PFSK-1 (cell line): Measurements from ENCODE around the gene NTMT1.

Source experiments
- POLR2AphosphoS5 ChIP-seq: IDR thresholded peaks from 2 replicates; pipeline ENCODE4 v1.6.1; 2012; ENCODE audit warnings: low read depth, mild to moderate bottlenecking, control low read depth, low read length, moderate library complexity
- SIN3A ChIP-seq: IDR thresholded peaks from 2 replicates; pipeline ENCODE4 v1.6.1; 2012; ENCODE audit warnings: mild to moderate bottlenecking, low read length, moderate library complexity, borderline replicate concordance; ENCODE audit not compliant: insufficient read depth
- TAF1 ChIP-seq: IDR thresholded peaks from 2 replicates; pipeline ENCODE4 v1.6.1; 2012; ENCODE audit warnings: low read length, control low read depth, borderline replicate concordance; ENCODE audit not compliant: insufficient read depth

- no peak for TF ChIP-seq SIN3A
- TF ChIP-seq POLR2AphosphoS5 = no peak
- no peak for TF ChIP-seq TAF1
Measured at GRCh38 chr9:129601082-129601674, 24.8 kb upstream of the NTMT1 start.
